HCT116 (cell line): ENCODE data around the gene ERG. TPM values are rescaled to one million over a fixed set of nuclear protein-coding genes. Genes with fewer than 3 reads are reported as not detected.

Experiments
- ATAC-seq: fragments of 200-7000 bp; cut with Tn5 transposase; 2 replicates; pipeline ENCODE4 v1.9.1; 2020; ENCODE audit warnings: mild to moderate bottlenecking, moderate library complexity
- BruUV-seq: library from RNA; stranded (reverse); fragments of 400-500 nt; replicated peaks from 2 replicates; lab custom pipeline; 2021; lab: Mats Ljungman, UMichigan
- CTCF ChIA-PET: fragments of 300-600 bp; sonication (Branson Sonifier 250); formaldehyde crosslinking; loops from one replicate; lab custom pipeline; 2021; ENCODE audit warnings: antibody characterized with exemption; lab: Charles Lee
- POLR2A ChIA-PET: fragments of 300-600, 350-600 bp; sonication (Branson Sonifier 250); formaldehyde crosslinking; loops from one replicate; lab custom pipeline; 2021; ENCODE audit warnings: antibody characterized with exemption; lab: Charles Lee
- RAD21 ChIA-PET, 2 experiments: fragments of 300-600 bp; sonication (Branson Sonifier 250); formaldehyde crosslinking; loops; one replicate each; lab custom pipeline; 2023; ENCODE audit warnings: low total read pairs in 2 of 2; ENCODE audit not compliant: uncharacterized antibody in 2 of 2, unreplicated experiment in 2 of 2, low non-redundant PET in 1 of 2; lab: Charles Lee
- DNase-seq: peaks from one replicate; pipeline ENCODE4 v3.0.0-alpha.2; 2010; ENCODE audit warnings: low read depth, low spot score
- H2AFZ ChIP-seq: fragments of 200-600 bp; shearing (Covaris generic), sonication (generic); 2 replicates; pipeline ENCODE4 v1.6.1; 2017; ENCODE audit warnings: low read depth, mixed run types, mixed read lengths, antibody characterized with exemption, low read length; ENCODE audit not compliant: poor library complexity, severe bottlenecking
- H3K27ac ChIP-seq: 2 replicates; pipeline ENCODE4 v1.5.1; 2012; ENCODE audit warnings: low read depth, low read length
- H3K27me3 ChIP-seq: fragments of 200-600 bp; sonication (generic); 2 replicates; pipeline ENCODE4 v1.6.1; 2016; ENCODE audit warnings: mixed run types, low read length, mixed read lengths; ENCODE audit not compliant: insufficient read depth
- H3K36me3 ChIP-seq, 2 experiments: fragments of 200-500 bp in 1 of 2; fragments of 200-600 bp in 1 of 2; sonication (Bioruptor generic) in 1 of 2; sonication (generic) in 1 of 2; 2 replicates each; pipeline versions ENCODE4 v1.5.1 to v1.6.1; 2014 to 2016; ENCODE audit warnings: low read length in 2 of 2, inconsistent platforms in 1 of 2, mixed read lengths in 1 of 2, mixed run types in 1 of 2; ENCODE audit not compliant: insufficient read depth in 2 of 2, control insufficient read depth in 1 of 2
- H3K4me1 ChIP-seq, 2 experiments: fragments of 200-600 bp in 1 of 2; sonication (generic) in 1 of 2; 2 replicates each; pipeline versions ENCODE4 v1.5.1 to v1.6.1; 2012 to 2017; ENCODE audit warnings: low read length in 2 of 2, inconsistent platforms in 1 of 2, mild to moderate bottlenecking in 1 of 2, mixed read lengths in 1 of 2, mixed run types in 1 of 2, moderate library complexity in 1 of 2; ENCODE audit not compliant: insufficient read depth in 2 of 2, control insufficient read depth in 1 of 2
- H3K4me2 ChIP-seq: fragments of 200-600 bp; sonication (generic); 2 replicates; pipeline ENCODE4 v1.6.1; 2017; ENCODE audit warnings: mixed run types, low read length, mixed read lengths
- H3K4me3 ChIP-seq, 2 experiments: fragments of 200-600 bp in 1 of 2; sonication (generic) in 1 of 2; replicated peaks in 1 of 2; 2 replicates each; pipeline ENCODE4 v1.5.1; 2011 to 2016; ENCODE audit warnings: low read length in 2 of 2, control low read depth in 1 of 2, low read depth in 1 of 2, mild to moderate bottlenecking in 1 of 2, mixed read lengths in 1 of 2, mixed run types in 1 of 2
- H3K79me2 ChIP-seq: fragments of 200-600 bp; sonication (generic); 2 replicates; pipeline ENCODE4 v1.6.1; 2017; ENCODE audit warnings: mild to moderate bottlenecking, mixed run types, low read length, moderate library complexity, mixed read lengths; ENCODE audit not compliant: insufficient read depth
- H3K9ac ChIP-seq: fragments of 200-600 bp; sonication (generic); 2 replicates; pipeline ENCODE4 v1.6.1; 2016; ENCODE audit warnings: low read length, mixed read lengths
- H3K9me2 ChIP-seq: fragments of 200-600 bp; sonication (generic), shearing (Covaris generic); 2 replicates; pipeline ENCODE4 v1.6.1; 2017; ENCODE audit warnings: mixed run types, mild to moderate bottlenecking, moderate library complexity; ENCODE audit not compliant: insufficient read depth
- H3K9me3 ChIP-seq, 2 experiments: fragments of 200-500 bp in 1 of 2; fragments of 200-600 bp in 1 of 2; sonication (Bioruptor generic) in 1 of 2; sonication (generic) in 1 of 2; 2 replicates each; pipeline ENCODE4 v1.6.1; 2014 to 2017; ENCODE audit warnings: low read length in 2 of 2, mixed read lengths in 2 of 2, inconsistent platforms in 1 of 2, low read depth in 1 of 2, mild to moderate bottlenecking in 1 of 2, mixed run types in 1 of 2, moderate library complexity in 1 of 2; ENCODE audit not compliant: control insufficient read depth in 1 of 2, insufficient read depth in 1 of 2
- H4K20me1 ChIP-seq: fragments of 200-600 bp; sonication (generic), shearing (Covaris generic); 2 replicates; pipeline ENCODE4 v1.6.1; 2017; ENCODE audit warnings: mixed run types, mild to moderate bottlenecking, moderate library complexity; ENCODE audit not compliant: insufficient read depth
- CEBPB ChIP-seq: IDR thresholded peaks from 2 replicates; pipeline ENCODE4 v1.6.1; 2012; ENCODE audit warnings: low read depth
- EGR1 ChIP-seq: IDR thresholded peaks from 2 replicates; pipeline ENCODE4 v1.6.1; 2012; ENCODE audit warnings: low read depth
- ELF1 ChIP-seq: IDR thresholded peaks from 2 replicates; pipeline ENCODE4 v1.6.1; 2012; ENCODE audit warnings: low read depth, borderline replicate concordance
- EZH2 ChIP-seq: fragments of 200-600 bp; sonication (generic); IDR thresholded peaks from 2 replicates; pipeline ENCODE4 v1.6.1; 2017; ENCODE audit warnings: antibody characterized with exemption, mixed run types
- POLR2AphosphoS5 ChIP-seq: IDR thresholded peaks from 2 replicates; pipeline ENCODE4 v1.6.1; 2011; ENCODE audit warnings: mild to moderate bottlenecking, low read depth, low read length, moderate library complexity
- RAD21 ChIP-seq: IDR thresholded peaks from 2 replicates; pipeline ENCODE4 v1.6.1; 2012; ENCODE audit warnings: low read depth, mild to moderate bottlenecking
- REST ChIP-seq: IDR thresholded peaks from 2 replicates; pipeline ENCODE4 v1.6.1; 2012; ENCODE audit warnings: low read depth
- SP1 ChIP-seq: IDR thresholded peaks from 2 replicates; pipeline ENCODE4 v1.6.1; 2012; ENCODE audit warnings: low read depth
- SRF ChIP-seq: IDR thresholded peaks from 2 replicates; pipeline ENCODE4 v1.6.1; 2012; ENCODE audit warnings: low read depth
- TCF7L2 ChIP-seq: IDR thresholded peaks from 2 replicates; pipeline ENCODE4 v1.7.0; 2011; ENCODE audit warnings: borderline replicate concordance, inconsistent platforms; ENCODE audit not compliant: insufficient read depth, insufficient read length; ENCODE audit errors: extremely low read depth
- YY1 ChIP-seq: IDR thresholded peaks from 2 replicates; pipeline ENCODE4 v1.6.1; 2011; ENCODE audit warnings: low read length, low read depth, moderate library complexity, mild to moderate bottlenecking; ENCODE audit not compliant: insufficient replicate concordance; ENCODE audit errors: extremely low read depth
- ZNF274 ChIP-seq: fragments of 200-500 bp; sonication (Bioruptor generic); IDR thresholded peaks from 2 replicates; pipeline ENCODE4 v1.6.1; 2014; ENCODE audit warnings: mild to moderate bottlenecking, low read depth, low read length, inconsistent platforms
- intact Hi-C: fragments of 100-400 bp; cut with micrococcal nuclease; formaldehyde crosslinking; loops from 2 replicates; pipeline ENCODE4 v1.10.0; 2022
- total RNA-seq: library from RNA; stranded (reverse); gene quantifications from one replicate; pipeline ENCODE4 v1.2.1, GENCODE V29; 2021; ENCODE audit not compliant: unreplicated experiment
- TF ChIP-seq, protein P1 (sequence below): IDR thresholded peaks from 2 replicates; pipeline ENCODE4 v1.6.1; 2012
- TF ChIP-seq, protein P2 (sequence below): IDR thresholded peaks from 2 replicates; pipeline ENCODE4 v1.6.1; 2011; ENCODE audit warnings: mild to moderate bottlenecking, low read length, moderate library complexity; ENCODE audit not compliant: insufficient replicate concordance; ENCODE audit errors: extremely low read depth
- TF ChIP-seq, protein P3 (sequence below), 3 experiments: fragments of 200-600 bp in 1 of 3; sonication (generic) in 1 of 3; IDR thresholded peaks in 2 of 3; conservative IDR thresholded peaks in 1 of 3; 2 replicates each; pipeline ENCODE4 v1.5.1; 2012 to 2017; ENCODE audit warnings: low read depth in 2 of 3, low read length in 2 of 3, antibody characterized with exemption in 1 of 3, borderline replicate concordance in 1 of 3, control low read depth in 1 of 3, mild to moderate bottlenecking in 1 of 3, mixed read lengths in 1 of 3, mixed run types in 1 of 3, moderate library complexity in 1 of 3; ENCODE audit not compliant: insufficient read depth in 1 of 3

Gene ERG
- total RNA-seq, 1 experiment from 2014 or later, result 0.17 TPM

GRCh38 chr21:38404177-38404576 is 94.1 kb downstream of the ERG start:
- Histone ChIP-seq H3K36me3 (no peaks in the 10 kb centered on the region), H4K20me1 (no peaks in the 10 kb centered on the region), H3K79me2 (no peaks in the 10 kb centered on the region), H3K4me1 (no peaks in the 10 kb centered on the region), H3K27me3 (peaks cover 21% of the 10 kb centered on the region; the same call in 1 of the 2 replicates), H2AFZ (no peak overlapping the region), H3K9me3 (no peaks in the 10 kb centered on the region), H3K4me3 (no peak overlapping the region), H3K9ac (no peak overlapping the region), H3K9me2 (no peaks in the 10 kb centered on the region), H3K4me2 (no peak overlapping the region), H3K27ac (no peak overlapping the region)
- CTCF ChIA-PET, result no interaction called here
- intact Hi-C loops, result no loop called here
- DNase-seq (no peak), ATAC-seq (no peak)
- RAD21 ChIA-PET, result no interaction called here
- TF ChIP-seq, protein P1, sequence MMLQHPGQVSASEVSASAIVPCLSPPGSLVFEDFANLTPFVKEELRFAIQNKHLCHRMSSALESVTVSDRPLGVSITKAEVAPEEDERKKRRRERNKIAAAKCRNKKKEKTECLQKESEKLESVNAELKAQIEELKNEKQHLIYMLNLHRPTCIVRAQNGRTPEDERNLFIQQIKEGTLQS, result no peak
- TF ChIP-seq, protein P2, sequence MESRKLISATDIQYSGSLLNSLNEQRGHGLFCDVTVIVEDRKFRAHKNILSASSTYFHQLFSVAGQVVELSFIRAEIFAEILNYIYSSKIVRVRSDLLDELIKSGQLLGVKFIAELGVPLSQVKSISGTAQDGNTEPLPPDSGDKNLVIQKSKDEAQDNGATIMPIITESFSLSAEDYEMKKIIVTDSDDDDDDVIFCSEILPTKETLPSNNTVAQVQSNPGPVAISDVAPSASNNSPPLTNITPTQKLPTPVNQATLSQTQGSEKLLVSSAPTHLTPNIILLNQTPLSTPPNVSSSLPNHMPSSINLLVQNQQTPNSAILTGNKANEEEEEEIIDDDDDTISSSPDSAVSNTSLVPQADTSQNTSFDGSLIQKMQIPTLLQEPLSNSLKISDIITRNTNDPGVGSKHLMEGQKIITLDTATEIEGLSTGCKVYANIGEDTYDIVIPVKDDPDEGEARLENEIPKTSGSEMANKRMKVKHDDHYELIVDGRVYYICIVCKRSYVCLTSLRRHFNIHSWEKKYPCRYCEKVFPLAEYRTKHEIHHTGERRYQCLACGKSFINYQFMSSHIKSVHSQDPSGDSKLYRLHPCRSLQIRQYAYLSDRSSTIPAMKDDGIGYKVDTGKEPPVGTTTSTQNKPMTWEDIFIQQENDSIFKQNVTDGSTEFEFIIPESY, result no peak
- no peak for TF ChIP-seq EGR1
- TF ChIP-seq REST, result no peak
- no peak for TF ChIP-seq RAD21
- TF ChIP-seq POLR2AphosphoS5, result no peak
- TF ChIP-seq, protein P3, sequence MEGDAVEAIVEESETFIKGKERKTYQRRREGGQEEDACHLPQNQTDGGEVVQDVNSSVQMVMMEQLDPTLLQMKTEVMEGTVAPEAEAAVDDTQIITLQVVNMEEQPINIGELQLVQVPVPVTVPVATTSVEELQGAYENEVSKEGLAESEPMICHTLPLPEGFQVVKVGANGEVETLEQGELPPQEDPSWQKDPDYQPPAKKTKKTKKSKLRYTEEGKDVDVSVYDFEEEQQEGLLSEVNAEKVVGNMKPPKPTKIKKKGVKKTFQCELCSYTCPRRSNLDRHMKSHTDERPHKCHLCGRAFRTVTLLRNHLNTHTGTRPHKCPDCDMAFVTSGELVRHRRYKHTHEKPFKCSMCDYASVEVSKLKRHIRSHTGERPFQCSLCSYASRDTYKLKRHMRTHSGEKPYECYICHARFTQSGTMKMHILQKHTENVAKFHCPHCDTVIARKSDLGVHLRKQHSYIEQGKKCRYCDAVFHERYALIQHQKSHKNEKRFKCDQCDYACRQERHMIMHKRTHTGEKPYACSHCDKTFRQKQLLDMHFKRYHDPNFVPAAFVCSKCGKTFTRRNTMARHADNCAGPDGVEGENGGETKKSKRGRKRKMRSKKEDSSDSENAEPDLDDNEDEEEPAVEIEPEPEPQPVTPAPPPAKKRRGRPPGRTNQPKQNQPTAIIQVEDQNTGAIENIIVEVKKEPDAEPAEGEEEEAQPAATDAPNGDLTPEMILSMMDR (IDR thresholded peaks at IDR 0.05 in 2 of 3, conservative IDR thresholded peaks at IDR 0.05 in 1 of 3; ENCODE audit: borderline replicate concordance in 1 of 3, insufficient read depth in 1 of 3, low read depth in 2 of 3, low read length in 2 of 3), result no peak
- no peak for TF ChIP-seq EZH2
- no peak for TF ChIP-seq YY1
- no peak for TF ChIP-seq ELF1
- TF ChIP-seq SRF, result no peak
- no peak for TF ChIP-seq TCF7L2
- no peak for TF ChIP-seq SP1
- TF ChIP-seq CEBPB, result no peak
- TF ChIP-seq ZNF274, result no peak
- POLR2A ChIA-PET, result no interaction called here
- BruUV-seq, result no TSS peak
